ENCODE measurements around the gene PSMG4.

DNA sequence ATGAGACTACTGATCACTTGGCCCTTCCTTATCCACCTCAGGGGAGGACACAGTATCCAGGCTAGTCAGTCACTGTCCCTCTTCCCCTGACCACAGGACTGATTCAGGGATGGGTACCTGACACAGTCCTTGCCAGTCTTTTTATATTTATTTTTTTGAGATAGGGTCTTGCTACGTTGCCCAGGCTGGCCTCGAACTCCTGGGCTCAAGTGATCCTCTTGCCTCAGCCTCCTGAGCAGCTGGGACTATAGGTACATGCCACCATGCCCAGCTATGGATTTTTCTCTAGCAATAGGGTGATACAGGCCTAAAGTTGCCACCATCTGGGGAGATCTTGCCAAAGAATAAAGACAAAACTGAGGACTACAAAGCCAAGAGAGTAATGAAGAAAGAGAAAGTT, 41.5 kb upstream of the PSMG4 start:
- TF ChIP-seq, protein P1, sequence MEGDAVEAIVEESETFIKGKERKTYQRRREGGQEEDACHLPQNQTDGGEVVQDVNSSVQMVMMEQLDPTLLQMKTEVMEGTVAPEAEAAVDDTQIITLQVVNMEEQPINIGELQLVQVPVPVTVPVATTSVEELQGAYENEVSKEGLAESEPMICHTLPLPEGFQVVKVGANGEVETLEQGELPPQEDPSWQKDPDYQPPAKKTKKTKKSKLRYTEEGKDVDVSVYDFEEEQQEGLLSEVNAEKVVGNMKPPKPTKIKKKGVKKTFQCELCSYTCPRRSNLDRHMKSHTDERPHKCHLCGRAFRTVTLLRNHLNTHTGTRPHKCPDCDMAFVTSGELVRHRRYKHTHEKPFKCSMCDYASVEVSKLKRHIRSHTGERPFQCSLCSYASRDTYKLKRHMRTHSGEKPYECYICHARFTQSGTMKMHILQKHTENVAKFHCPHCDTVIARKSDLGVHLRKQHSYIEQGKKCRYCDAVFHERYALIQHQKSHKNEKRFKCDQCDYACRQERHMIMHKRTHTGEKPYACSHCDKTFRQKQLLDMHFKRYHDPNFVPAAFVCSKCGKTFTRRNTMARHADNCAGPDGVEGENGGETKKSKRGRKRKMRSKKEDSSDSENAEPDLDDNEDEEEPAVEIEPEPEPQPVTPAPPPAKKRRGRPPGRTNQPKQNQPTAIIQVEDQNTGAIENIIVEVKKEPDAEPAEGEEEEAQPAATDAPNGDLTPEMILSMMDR (IDR thresholded peaks at IDR 0.05 in 2 of 3, conservative IDR thresholded peaks at IDR 0.05 in 1 of 3; ENCODE audit: borderline replicate concordance in 1 of 3, insufficient read depth in 1 of 3, low read depth in 2 of 3, low read length in 2 of 3), result no peak
- no peak for TF ChIP-seq SP1 (IDR thresholded peaks at IDR 0.05; ENCODE audit: low read depth)
